ENCODE data around the gene DLK2. TPM values are rescaled to one million over a fixed set of nuclear protein-coding genes. Genes with fewer than 3 reads are reported as not detected.
"Not testable (repeated sequence)": the region's sequence is repeated elsewhere in the genome, so short reads cannot be mapped to it uniquely, and the experiment has no call there.

The DLK2 gene
- total RNA-seq, 1 experiment from 2014 or later, result 12.6 TPM

DNA sequence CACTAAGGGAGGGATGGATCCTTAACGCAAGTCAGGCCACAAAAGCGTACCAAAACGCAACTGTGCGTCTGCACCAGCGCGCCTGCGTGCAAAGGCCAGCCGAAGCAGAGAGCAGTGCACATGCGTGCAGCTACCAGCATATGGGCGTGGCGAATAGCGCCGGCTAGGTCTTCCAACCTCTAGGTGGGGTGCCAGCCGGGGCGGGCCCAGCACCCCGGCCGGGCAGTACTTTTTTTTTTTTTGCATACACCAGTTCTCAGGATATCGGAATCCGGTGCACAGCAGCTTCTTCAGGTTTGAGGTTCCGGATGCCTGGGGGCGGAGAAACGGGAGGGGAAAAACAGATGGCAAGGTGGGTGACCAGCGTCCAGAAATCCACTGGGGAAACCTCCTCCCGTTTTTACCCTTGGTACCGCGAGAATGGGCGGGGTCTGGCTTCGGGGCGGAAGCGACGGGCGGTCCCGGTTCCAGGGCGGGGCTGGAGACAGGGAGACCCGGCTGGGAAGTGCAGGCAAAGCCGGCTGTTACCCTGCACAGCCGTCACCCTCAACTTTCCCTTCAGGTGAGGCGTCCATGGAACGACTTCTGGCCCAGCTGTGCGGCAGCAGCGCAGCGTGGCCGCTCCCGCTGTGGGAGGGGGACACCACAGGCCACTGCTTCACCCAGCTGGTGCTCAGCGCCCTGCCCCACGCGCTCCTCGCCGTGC is 27.8 kb downstream of the DLK2 start, which contains the start of gene ABCC10:
ABCC10 (plus strand) TSS at position 136 of the 706 bp plus-strand sequence; CDS start at position 574, 438 bp downstream.
- peak; percentile 98 for DNase-seq (ENCODE audit: low spot score)

DNA sequence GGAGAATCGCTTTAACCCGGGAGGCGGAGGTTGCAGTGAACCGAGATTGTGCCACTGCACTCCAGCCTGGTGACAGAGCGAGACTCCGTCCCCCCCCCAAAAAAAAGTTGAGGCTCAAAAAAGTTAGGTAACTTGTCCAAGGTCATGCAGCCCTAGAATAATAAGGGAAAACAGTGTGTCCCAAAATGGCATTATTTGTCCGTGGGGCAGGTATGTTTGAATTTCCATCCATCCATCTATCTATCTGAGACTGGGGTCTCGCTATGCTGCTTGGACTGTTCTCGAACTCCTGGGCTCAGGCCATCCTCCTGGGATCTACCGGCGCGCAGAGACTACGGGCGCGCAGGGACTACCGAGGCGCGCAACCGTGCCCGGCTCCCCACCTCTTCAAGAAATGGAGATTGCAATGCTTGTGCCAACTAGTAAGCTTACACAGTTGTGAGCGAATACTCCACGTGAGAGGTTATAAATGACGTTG is 28.4 kb downstream of the DLK2 start:
- DNase-seq (ENCODE audit: low spot score), result no peak

DNA sequence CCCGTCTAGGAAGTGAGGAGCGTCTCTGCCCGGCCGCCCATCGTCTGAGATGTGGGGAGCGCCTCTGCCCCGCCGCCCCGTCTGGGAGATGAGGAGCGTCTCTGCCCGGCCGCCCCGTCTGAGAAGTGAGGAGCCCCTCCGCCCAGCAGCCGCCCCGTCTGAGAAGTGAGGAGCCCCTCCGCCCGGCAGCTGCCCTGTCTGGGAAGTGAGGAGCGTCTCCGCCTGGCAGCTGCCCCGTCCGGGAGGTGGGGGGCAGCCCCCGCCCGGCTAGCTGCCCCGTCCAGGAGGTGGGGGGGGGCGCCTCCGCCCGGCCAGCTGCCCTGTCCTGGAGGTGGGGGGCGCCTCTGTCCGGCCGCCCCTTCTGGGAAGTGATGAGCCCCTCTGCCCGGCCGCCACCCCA is 30.3 kb downstream of the DLK2 start:
- DNase-seq (ENCODE audit: low spot score), result not testable (repeated sequence)

GRCh38 chr6:43421831-43422230 is 33.5 kb downstream of the DLK2 start:
- no peak for DNase-seq (ENCODE audit: low spot score)

DNA sequence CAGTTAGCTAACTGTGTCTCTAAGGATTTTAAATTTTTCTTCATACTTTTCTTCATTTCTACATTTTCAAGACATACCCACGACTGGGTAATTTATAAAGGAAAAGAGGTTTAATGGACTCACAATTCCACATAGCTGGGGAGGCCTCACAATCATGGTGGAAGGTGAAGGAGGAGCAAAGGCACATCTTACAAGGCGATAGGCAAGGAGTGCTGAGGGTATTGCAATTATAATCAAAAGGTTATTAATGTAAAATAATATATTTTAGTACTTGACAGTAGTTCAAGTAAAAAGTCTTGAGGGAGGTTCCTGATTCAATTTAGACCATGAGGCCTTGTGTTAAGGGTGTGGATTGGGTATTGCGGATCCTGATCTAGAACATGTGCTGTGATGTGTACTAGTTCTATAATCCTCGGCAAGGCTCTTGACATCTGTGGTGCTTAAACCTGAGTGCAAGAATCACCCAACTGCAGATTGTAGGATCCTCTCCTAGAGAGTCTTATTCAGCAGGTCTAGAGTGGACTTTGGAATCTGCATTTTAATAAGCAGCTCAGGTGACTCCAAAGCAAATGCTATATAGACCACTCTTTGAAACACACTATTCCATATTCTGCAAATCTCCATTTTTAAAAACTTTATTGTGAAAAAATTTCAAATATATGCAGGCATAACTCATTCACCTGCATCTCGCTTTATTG is 35.2 kb downstream of the DLK2 start:
- DNase-seq (ENCODE audit: low spot score), result no peak

DNA sequence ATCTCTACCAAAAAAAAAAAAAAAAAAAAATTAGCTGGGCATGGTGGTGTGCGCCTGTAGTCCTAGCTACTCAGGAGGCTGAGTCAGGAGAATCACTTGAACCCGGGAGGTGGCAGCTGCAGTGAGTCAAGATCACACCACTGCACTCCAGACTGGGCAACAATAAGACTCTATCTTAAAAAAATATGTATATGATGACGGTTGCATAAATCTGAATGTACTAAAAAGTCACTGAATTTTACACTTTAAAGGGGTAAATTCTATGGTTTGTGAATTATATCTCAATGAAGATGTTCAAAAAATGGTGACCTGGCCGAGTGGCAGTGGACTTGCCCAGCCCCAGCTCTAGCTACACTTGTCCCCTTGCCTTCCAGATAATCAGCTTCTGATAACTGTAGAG is 38.4 kb downstream of the DLK2 start:
- DNase-seq (ENCODE audit: low spot score), result no peak

DNA sequence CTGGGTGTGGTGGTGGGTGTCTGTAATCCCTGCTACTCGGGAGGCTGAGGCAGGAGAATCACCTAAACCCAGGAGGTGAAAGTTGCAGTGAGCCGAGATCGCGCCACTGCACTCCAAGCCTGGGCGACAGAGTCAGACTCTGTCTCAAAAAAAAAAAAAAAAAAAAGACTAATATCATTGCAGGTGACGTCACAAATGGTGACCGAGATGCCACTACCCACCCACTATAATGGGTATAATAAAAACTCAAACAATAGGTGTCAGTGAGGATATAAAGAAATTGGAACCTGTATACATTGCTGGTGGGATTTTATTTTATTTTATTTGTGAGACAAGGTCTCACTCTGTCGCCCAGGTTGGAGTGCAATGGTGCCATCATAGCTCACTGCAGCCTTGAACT is 40.1 kb downstream of the DLK2 start:
- not testable (repeated sequence) for DNase-seq (ENCODE audit: low spot score)

GRCh38 chr6:43413002-43413401 is 42.3 kb downstream of the DLK2 start:
- no peak for DNase-seq (ENCODE audit: low spot score)

DNA sequence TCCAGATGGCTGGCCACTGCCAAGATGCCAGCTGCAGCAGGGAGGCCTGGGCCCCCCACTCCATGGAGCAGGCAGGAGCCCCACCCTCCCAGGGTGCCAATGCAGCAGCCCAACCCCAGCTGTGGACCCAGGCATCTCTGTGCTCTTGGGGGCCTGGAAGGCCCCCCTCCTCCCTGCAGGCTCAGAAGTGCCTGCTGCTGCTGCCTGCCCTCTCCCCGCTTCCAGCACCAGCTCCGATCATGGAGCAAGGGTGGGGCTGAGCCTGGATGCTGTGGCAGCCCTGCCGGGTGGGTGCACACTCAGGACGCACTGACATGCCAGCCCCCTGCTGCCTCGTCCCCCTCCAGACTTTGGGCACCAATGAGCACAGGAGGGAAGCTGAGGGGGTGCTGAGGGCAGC is 42.8 kb downstream of the DLK2 start:
- DNase-seq (ENCODE audit: low spot score), result no peak

DNA sequence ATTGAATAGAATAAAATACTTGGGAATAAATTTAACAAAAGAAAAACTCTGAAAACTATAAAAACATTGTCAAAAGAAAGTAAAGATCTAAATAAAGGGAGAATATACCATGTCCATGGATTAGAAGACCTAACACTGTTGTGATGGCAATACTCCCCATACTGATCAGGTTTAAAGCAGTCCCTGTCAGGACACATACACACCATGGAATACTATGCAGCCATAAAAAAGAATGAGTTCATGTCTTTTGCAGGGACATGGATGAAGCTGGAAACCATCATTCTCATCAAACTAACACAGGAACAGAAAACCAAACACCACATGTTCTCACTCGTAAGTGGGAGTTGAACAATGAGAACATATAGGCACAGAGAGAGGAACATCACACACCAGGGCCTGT is 44.6 kb downstream of the DLK2 start:
- not testable (repeated sequence) for DNase-seq (ENCODE audit: low spot score)

DNA sequence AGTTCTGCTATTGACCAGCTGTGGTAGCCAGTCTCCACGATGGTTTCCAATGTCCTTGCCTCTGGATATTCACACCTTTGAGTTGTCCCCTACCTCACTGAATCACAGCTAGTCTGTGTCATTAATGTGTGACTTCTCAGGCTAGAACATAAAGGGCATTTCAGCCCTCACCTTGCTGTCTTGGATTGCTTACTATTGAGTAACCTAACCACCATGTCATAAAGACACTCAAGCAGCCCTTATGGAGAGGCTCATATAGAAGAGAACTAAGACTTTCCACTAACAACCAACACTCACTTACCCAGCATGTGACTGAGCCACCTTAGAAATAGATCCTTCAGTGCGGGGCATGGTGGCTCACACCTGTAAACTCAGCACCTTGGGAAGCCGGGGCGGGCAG is 47.1 kb downstream of the DLK2 start:
- no peak for DNase-seq (ENCODE audit: low spot score)

- DNase-seq (ENCODE audit: low spot score), result no peak
Measured at GRCh38 chr6:43407296-43407695, 48.1 kb downstream of the DLK2 start.

DNA sequence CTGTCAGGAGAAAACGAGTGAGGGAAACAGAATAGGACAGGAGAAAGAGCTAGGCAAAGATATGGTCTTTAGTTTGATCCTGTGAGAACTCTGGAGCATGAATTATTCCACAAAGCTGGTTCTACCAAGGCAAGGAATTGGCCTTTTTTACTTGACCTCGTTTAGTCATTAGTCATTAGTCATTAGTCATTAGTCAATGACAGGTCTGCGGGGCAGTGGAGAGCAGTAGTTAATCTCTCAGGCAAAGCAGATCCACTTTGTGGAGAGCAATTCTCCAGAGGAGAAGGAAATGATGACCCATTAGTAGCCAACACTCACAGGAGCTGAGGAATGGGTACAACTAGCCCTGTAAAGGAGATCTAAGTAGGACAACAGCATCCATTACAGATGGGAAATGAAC is 50.0 kb downstream of the DLK2 start:
- no peak for DNase-seq (ENCODE audit: low spot score)

- DNase-seq (ENCODE audit: low spot score), result peak; percentile 17
Measured at GRCh38 chr6:43402820-43403219, 52.5 kb downstream of the DLK2 start.

DNA sequence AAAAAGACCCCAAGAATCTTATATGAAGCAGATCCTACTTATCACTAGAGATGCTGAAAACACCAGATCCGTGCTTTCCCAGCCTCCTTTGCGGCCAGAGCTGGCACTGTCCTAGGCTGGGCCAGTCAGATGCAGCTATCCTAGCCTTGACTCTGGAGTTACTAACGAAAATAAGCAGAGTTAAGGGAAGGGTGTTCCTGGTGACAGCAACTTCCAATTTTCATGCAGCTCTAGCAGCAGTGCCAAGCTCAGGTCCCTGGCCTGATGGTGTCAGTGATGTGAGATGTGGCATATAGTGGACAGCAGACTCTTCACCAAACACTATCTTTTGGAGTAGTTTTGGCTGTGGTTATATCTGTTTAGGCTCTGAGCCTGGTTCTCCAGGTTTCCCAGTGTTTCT is 53.6 kb downstream of the DLK2 start:
- no peak for DNase-seq (ENCODE audit: low spot score)

Other genes with a start within 250 kb of the DLK2 start
- 110 and 147 TPM in 2 replicates for gene DNPH1, start 226.1 kb downstream of the DLK2 start, total RNA-seq (2014; rRNA removed; shearing (Covaris generic))
- not detected in 2 replicates for gene TTBK1, start 212.1 kb downstream of the DLK2 start, total RNA-seq (2014; rRNA removed; shearing (Covaris generic))
- gene SLC22A7, start 157.3 kb downstream of the DLK2 start, total RNA-seq (2014; rRNA removed; shearing (Covaris generic)), result not detected in 2 replicates
- gene CRIP3, start 146.7 kb downstream of the DLK2 start, total RNA-seq (2014; rRNA removed; shearing (Covaris generic)), result not detected in 2 replicates
- gene ZNF318, start 85.9 kb downstream of the DLK2 start, total RNA-seq (2014; rRNA removed; shearing (Covaris generic)), result 4.7 and 7.5 TPM in 2 replicates
- gene ABCC10, start 28.0 kb downstream of the DLK2 start, total RNA-seq (2014; rRNA removed; shearing (Covaris generic)), result 6.9 and 11.7 TPM in 2 replicates
- gene TJAP1, start 22.0 kb upstream of the DLK2 start, total RNA-seq (2014; rRNA removed; shearing (Covaris generic)), result 9.9 and 11.3 TPM in 2 replicates
- gene LRRC73, start 54.8 kb upstream of the DLK2 start, total RNA-seq (2014; rRNA removed; shearing (Covaris generic)), result 1.0 and 1.8 TPM in 2 replicates
- gene YIPF3, start 61.4 kb upstream of the DLK2 start, total RNA-seq (2014; rRNA removed; shearing (Covaris generic)), result 188 and 210 TPM in 2 replicates
- gene POLR1C, start 61.5 kb upstream of the DLK2 start, total RNA-seq (2014; rRNA removed; shearing (Covaris generic)), result 63.8 and 77.5 TPM in 2 replicates
- gene XPO5, start 120.5 kb upstream of the DLK2 start, total RNA-seq (2014; rRNA removed; shearing (Covaris generic)), result 35.3 and 36.1 TPM in 2 replicates
- gene POLH, start 120.6 kb upstream of the DLK2 start, total RNA-seq (2014; rRNA removed; shearing (Covaris generic)), result 10.3 and 15.9 TPM in 2 replicates
- gene GTPBP2, start 173.7 kb upstream of the DLK2 start, total RNA-seq (2014; rRNA removed; shearing (Covaris generic)), result 51.4 and 52.9 TPM in 2 replicates
- 75.9 and 83.8 TPM in 2 replicates for gene MAD2L1BP, start 180.3 kb upstream of the DLK2 start, total RNA-seq (2014; rRNA removed; shearing (Covaris generic))
- not detected in 2 replicates for gene RSPH9, start 189.5 kb upstream of the DLK2 start, total RNA-seq (2014; rRNA removed; shearing (Covaris generic))
- 73.4 and 84.5 TPM in 2 replicates for gene MRPS18A, start 232.2 kb upstream of the DLK2 start, total RNA-seq (2014; rRNA removed; shearing (Covaris generic))

Measured in H4 (cell line).